HG03460 (cell line): Measurements from ENCODE around the gene IL10.
"Not testable (repeated sequence)": the region's sequence is repeated elsewhere in the genome, so short reads cannot be mapped to it uniquely, and the experiment has no call there.

Source experiments
- ATAC-seq: cut with Tn5 transposase; IDR thresholded peaks from one replicate; pipeline ENCODE4 v1.9.1; 2021; ENCODE audit not compliant: unreplicated experiment

Gene IL10

DNA sequence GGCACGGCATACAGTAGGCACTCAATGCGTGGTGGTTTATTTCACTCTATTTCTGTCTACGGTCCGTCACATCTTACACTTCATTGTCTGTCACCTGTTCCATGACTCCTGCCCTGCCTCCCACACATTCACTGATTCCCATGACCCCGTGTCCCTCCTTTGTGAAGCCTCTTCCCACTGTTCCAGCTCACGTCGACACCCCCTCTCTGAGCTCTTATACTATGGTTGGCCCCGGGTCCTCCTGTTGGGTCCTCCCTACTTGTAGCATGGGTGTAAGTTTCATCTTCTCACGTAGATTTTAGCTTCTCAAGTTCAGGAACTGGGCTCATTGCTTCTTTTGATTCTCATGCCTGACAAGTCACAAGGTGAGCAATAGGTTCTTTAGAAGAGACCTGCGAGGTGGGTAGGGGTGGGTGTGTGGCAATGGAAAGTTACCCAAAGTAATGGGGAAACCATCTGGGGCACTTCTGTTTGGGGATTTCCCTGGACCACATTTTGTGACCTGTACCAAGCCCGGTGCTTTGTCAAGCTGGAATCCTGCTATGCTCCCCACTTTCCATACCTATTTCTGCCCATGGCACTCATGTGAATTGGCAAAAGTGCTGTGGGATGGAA is 22.1 kb upstream of the IL10 start:
- no peak for ATAC-seq

DNA sequence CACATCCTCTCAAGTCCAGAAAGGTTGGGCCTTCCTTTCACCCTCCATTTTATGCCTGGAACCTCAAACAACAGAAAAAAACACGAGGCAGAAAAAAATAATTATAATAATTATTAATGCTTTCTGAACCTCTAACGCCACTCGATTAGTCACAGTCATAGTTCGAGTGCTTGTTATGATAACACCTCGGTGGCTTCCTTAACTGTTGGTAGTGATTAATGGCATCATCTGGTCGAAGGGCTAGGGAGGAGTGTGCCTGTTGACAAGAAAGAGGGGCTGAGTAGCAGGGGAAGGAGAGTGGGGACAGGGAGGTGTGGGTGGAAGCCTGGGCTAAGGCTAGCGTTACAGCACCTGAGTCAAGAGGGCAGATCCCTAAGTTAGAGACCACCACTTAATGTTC is 21.3 kb upstream of the IL10 start:
- no peak for ATAC-seq

DNA sequence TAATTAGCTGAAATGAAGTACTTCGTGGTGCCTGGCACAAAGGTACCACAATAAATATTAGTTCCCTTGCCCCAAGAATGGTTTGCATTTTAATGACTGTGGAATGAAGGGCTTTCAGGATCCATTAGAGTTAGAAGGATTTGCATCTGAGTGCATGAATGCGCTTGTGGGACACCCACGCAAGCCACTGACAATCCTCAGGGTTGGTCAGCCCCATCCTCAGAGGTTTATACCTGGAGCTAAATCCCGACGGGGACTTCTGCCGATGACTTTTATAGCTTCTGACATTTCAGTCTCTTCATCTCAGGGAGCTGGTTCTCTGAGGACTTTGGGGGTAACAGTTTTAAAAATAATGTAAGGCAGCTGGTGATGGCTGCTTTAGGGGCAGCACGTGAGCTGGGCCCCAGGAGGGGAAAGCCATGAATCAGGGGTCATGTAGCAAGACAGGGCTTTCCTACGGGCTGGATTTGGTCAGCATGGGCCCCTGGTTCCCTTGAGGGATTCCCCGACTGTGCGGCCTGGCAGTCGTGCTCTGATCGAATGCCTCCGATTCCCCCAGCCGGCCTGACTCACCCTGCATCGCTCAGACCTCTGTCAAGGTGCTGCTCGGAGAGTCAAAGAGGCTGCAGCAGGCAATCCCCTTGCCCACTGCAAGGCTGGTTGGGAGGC is 20.8 kb upstream of the IL10 start:
- peak; percentile 44 for ATAC-seq

DNA sequence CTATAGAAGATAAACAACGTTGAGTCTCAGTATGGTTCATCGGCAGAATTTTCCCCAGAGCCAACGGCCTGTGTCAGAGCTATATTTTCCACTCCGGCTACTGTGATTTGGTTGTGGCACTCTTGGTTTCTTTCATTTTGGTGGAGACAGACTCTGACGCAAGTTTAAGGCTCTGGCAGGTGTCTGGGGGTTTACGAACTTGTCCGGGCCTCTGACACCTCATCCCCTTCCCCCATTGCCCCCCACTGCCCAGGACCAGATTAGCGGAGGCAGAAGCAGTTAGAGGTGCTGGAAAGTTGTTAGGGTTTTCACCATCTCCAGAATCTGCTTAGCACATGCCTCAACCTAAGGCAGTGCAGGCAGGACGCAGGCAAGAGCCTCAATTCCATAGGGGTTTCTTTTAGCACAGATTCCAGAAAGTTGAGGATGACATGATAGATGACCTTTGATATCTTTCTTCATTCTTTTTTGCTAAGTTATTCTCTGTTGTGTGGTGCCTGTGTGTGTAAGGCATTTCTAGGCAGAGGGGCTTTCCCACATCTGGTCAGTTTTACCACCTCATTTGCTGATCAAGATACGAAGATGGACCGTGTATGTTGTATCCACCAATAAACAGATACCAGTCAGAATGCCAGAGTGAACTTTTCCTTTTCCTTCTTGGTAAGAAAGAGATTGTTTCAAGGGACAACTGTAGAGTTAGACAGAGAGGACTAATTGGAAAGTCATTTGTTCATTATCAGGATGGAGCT is 18.4 kb upstream of the IL10 start:
- no peak for ATAC-seq

DNA sequence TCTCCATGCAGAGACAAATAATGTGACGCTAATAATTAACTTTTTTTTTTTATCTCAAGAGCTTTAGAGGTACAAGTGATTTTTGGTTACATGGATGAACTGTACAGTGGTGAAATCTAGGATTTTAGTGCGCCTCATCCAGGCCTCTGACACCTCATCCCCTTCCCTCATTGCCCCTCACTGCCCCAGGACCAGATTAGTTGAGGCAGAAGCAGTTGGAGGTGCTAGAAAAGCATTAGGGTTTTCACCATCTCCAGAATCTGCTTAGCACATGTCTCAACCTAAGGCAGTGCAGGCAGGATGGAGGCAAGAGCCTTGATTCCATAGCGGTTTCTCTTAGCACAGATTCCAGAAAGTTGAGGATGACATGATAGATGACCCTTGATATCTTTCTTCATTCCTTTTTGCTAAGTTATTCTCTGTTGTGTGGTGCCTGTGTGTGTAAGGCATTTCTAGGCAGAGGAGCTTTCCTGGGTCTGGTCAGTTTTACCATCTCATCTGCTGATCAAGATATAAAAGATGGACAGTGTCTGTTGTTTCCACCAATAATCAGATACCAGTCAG is 16.3 kb upstream of the IL10 start:
- no peak for ATAC-seq

DNA sequence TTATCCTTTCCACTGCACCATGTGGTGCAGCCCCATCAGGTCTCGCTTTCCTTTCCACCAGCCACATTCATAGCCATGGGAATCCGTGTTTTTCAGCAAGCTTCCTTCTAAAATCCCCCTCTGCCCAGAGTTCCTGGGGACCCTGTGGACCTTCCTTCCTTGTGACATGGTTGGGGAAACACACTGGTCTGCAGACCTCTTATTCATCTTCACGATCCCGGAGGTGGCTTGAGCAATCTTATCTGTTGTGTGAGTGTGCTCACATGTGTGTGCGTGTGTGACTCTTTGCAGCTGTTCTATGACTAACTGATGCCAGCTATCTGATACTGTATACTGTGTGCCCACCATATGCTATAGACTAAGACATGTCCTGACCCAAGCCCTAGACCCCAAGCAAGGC is 15.6 kb upstream of the IL10 start:
- ATAC-seq: no peak

DNA sequence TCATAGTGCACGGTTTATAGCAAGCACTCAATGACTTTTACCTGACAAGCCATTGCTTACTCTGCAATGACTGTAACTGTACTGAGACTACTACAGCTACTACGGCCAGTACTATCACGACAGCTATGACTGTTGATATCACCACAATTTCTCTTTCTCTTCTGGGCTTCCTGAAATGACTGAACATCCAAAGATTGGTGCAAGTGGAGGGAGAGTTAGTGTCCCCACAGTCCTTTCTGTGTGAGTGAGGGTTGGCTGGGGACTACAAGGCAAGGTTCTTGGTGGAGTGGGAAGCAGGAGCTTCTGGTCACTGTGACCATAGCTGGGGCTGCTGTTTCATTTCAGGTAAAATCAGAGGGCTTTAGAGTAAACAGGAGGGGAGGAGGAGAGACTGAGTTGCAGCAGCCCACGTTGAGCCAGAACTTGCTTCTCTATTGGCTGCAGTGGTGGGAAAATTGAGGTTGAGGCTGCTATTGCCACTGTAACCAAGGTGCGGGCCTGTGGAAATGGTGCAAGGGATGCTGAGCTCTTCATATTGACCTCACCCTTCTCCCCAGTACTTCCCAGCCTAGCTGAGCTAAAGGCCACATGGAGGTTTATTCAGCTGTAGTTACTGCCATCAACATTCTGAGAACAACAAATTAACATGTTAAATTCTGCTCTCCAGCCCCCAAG is 14.1 kb upstream of the IL10 start:
- no peak for ATAC-seq

DNA sequence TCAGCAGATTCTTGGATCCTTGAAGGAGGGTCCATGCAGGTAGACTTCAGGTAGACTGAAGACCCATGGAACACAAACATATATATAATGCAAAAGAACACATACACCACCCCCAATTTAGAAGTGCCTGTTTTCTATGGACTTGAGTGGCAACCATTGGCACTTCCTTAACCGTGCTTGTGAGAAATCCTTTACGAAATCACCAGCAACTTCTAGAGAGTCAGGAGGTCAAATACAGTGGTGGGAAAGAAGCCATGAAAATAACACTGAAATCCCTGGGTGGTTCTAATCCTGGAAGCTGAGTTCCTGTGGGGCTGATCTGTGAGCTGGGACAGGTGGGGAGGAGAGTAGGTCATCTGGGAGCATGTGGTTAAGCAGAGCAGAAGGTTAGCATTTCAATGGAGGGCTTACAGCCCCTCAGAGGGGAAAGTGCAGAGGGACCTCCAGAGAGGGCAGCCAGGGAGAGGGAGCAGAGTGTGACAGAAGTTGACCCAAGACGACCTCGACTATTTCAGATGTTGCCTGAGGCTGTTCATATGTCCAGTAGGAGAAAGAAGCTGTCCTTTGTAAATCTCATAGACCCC is 13.0 kb upstream of the IL10 start:
- ATAC-seq: no peak

DNA sequence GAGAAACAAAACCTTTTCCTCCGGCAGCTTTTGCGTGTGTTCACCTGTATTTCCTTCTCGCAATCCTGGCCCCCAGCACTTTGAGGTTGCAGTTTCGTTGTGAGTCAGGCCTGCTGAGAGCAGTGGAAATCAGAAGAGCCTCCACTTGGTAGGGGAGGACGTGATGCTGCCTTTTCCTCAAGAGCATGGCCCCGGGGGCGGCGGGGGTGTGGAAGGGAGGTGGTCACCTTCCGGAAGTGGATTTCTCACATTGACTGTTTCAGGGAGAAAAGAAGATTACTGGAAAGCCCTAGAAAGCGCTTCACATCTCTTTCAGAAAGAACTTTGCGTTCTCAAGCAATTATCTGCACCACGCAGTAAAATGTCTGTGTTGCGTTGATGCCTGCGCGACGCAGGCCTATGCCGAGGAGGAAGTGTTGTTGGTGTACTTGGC is 12.2 kb upstream of the IL10 start:
- peak; percentile 49 for ATAC-seq

DNA sequence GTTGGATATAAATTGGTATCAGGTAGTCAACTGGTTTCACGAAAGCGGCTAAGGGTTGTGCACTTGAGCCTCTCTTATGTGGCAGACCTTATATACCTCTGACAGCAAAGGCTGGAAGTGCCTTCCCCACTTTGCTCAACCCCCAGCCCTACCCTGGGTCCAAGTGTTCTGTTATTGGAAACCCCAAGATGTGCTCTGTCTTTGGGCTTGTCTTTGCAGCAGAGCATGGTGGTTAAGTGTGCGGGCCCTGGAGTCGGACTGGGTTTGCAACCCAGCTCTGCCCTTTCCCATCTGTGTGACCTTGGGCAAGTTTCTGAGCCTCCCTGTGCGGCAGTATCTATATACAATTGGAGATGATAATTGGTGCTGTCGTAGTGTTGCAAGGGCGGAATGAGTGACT is 11.2 kb upstream of the IL10 start:
- no peak for ATAC-seq

DNA sequence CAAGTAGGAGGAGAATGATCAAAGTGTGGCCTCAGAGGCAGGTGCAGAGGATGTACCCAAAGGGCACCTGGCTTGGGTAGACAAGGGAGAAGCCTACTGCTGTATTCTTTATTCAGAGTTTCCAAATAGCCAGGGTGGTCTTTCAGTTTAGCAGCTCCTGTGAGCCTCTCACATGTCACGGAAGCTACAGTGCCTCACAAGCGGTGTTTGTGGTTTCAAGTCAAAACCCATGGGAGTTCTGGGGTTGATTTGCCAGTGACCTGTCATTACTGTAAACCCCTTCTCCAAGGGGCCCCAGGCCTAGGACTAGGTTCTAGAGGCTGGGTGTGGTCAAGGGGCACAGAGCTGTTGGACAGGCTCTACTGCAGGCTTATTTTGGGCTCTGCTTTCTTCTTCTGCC is 10.2 kb upstream of the IL10 start:
- ATAC-seq: peak; percentile 78

DNA sequence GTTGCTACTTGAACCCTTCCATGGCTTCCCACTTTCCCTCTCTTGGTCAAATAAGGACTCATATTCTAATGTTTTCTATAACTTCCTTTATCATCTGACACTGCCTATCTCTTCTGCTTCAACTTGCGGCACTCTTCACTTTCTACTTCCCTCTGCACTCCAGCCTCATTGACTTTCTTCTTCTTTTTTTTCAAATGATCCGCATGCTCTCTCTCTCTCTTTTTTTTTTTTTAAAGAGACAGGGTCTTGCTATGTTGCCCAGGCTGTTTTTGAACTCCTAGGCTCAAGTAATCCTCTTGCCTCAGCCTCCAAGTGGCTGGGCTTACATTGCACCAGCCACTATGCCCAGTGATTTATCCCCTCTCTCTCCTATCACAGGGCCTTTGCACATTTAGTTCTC is 7.3 kb upstream of the IL10 start:
- no peak for ATAC-seq

DNA sequence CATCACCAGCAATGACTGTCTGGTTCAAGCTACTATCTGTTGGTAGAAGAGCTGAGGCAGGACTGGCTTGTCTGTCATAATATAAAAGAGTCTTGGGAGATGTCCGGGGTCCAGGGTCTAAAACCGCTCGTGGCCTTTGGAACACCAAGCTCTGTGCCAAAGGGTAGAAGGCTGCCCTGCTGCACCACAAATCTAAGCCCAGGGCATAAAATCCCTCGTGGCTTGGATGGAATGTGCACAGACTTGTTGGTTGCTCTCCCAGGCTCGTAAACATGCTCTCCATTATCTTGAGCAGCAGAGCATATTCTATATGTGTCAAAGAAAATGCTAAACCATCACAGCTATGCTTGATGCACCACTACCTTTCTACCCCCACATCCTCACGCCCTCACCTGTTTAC is 6.6 kb upstream of the IL10 start:
- ATAC-seq: not testable (repeated sequence)

DNA sequence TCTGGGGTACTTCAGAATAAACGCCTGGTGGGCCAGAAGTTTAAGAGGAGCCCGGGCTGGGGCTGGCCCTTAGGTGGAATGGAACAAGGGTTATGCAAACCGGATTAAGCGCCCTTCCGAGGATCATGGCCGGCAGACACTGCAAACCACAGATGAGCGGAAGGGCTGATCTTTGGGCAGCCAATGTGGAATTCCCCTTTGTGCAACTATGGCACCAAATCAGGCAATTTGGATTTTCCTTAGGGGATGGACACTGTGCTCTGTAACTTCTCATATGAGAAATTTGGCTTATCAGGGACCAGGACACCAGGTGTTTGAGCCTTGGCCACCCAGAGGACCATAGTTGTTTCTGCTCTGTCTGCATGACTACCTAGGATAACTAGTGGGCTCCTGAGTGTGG is 5.7 kb upstream of the IL10 start:
- no peak for ATAC-seq

DNA sequence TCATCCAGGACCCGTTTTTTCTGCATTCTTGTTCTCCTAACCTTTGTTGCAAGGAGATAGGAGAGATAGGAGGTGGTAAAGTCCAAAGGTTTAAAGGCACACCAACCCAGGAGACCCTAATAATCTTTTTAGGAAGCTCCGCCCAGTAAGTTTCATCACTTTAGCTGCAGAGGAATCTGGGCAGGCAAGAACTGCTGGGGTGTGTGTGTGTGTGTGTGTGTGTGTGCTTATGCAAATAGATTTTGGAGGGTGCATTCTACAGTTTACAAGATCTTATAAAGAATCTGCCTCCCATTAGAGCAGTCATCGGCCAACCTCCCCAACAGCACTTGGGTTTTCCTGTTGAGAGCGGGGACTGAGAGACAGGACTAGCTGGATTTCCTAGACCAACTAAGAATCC is 3.9 kb upstream of the IL10 start:
- no peak for ATAC-seq

DNA sequence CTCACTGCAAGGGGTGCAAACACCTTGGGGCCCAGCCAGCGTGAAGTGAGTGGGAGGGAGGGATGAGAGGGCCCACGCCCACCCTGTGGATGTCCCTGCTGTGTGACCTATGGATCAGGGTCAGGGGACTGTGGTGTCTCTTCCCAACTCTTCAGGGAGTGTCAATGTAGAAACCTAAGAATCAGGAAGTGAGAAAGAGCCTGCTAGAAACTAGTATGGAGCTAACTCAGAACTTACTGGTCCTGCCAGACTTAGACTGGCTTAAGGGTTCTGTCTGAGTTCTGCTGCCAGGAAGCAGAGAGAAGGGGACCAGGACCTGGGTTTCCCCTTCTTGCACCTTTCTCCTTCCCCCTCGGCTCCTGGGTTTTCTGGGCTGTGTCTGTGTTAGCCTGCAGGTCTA is 1.8 kb upstream of the IL10 start:
- no peak for ATAC-seq

DNA sequence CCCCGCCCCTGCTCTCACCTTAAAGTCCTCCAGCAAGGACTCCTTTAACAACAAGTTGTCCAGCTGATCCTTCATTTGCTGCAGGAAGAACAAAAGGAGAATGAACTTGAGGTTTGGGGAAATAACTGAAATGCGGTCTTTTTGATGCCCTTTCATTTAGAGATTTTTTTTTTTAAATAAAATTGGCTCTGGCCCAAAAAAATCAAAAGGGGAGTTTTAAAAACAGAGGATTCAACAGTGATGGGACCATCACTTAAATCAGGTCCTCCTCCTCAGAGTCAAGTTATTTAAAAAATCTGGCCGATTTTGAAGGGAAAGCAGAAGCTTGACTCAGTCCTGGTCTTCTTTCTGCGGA is 979 bp downstream of the IL10 start:
- ATAC-seq: no peak

DNA sequence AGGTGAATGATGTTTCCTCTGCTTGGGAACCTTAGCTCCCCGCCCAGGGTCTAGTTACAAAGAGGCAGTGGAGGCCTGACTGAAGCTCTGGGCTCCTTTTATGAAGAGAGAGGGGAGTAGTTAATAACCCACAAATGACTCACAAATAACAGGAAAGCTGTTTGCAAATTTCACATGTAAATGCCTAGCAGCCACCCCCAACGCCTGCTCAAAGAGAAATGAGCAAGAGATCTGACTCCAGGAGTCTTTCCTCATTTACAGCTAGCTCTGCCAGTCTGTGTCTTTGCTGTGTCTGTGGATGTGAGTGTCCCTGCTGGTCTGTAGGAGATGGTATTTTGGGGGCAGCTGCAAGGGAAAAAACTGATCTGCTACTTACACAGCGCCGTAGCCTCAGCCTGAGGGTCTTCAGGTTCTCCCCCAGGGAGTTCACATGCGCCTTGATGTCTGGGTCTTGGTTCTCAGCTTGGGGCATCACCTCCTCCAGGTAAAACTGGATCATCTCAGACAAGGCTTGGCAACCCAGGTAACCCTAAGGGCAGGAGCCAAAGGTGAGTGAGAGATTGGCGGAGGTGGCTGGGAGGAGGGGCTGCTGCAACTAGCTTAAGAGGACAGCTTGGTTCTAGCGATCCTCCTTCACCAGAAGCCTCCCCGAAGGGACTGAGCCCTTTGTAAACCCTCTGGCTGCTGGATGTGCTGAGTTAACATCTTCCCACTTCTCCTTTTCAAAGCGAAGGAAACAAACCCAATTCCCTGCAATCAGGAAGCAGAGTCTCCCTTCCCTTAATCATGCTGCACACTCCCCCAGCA is 1.6 kb downstream of the IL10 start, which contains the start of gene IL19:
TSS of gene IL19 (plus strand) at position 243 of the 807 bp plus-strand sequence. CDS start 65,890 bp downstream, outside the sequence.
- no peak for ATAC-seq

DNA sequence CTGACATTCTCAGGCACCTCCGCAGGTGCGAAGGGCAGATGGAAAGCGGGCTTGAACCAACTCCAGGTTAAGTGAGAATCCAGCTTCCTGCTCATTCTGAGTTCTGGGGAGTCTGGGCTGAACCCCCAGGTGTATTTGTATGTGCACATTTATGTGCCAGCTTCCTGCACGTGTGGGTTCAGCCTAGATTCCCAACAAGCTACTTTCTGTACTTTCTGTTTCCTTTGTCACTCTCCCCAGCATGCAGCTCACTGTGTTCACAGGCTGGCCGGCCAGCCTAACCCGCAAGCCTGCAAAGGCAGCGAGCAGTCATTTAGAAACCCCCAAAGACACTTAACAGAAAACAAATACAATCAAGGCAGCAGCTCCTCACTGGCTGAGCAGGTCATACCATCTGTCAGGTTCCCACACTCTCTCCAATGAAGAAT is 3.0 kb downstream of the IL10 start:
- ATAC-seq: peak; percentile 60
